ENCODE measurements around the gene MAGEB3. TPM values are rescaled to one million over a fixed set of nuclear protein-coding genes. Genes with fewer than 3 reads are reported as not detected.

The MAGEB3 gene
- total RNA-seq = not detected in 2 replicates

GRCh38 chrX:30230395-30230794 lies at the start of gene MAGEB3:
Gene MAGEB3, plus strand, starts transcription at chrX:30230657. Its CDS starts 5,268 bp downstream, at chrX:30235925.

GRCh38 chrX:30215357-30215843 lies 15.1 kb upstream of the MAGEB3 start, which contains the start of gene MAGEB2:
Gene MAGEB2, plus strand, starts transcription at chrX:30215563. Its CDS starts 3,018 bp downstream, at chrX:30218581.

GRCh38 chrX:30241724-30242415 lies 11.4 kb downstream of the MAGEB3 start, which contains the start of gene MAGEB4:
Gene MAGEB4, plus strand, starts transcription at chrX:30242000. Its CDS starts 136 bp downstream, at chrX:30242136.

GRCh38 chrX:30246769-30247489 lies 16.5 kb downstream of the MAGEB3 start, which contains the start of gene MAGEB1:
Gene MAGEB1, plus strand, starts transcription at chrX:30247146. Its CDS starts 3,348 bp downstream, at chrX:30250494.

Other genes with a start within 250 kb of the MAGEB3 start
- not detected in 2 replicates for gene MAGEB2, start 15.1 kb upstream of the MAGEB3 start, total RNA-seq
- not detected in 2 replicates for gene MAGEB4, start 11.3 kb downstream of the MAGEB3 start, total RNA-seq
- not detected in 2 replicates for gene MAGEB1, start 16.5 kb downstream of the MAGEB3 start, total RNA-seq
- gene NR0B1, start 78.7 kb downstream of the MAGEB3 start, total RNA-seq = 0.32 and 1.0 TPM in 2 replicates

All from bronchial smooth muscle cell (primary cell).